ENCODE data around the gene VPS37C. TPM values are rescaled to one million over a fixed set of nuclear protein-coding genes. Genes with fewer than 3 reads are reported as not detected.
"Not testable (repeated sequence)": the region's sequence is repeated elsewhere in the genome, so short reads cannot be mapped to it uniquely, and the experiment has no call there.

The VPS37C gene
- total RNA-seq, 1 experiment from 2014 or later: 36.3 TPM

DNA sequence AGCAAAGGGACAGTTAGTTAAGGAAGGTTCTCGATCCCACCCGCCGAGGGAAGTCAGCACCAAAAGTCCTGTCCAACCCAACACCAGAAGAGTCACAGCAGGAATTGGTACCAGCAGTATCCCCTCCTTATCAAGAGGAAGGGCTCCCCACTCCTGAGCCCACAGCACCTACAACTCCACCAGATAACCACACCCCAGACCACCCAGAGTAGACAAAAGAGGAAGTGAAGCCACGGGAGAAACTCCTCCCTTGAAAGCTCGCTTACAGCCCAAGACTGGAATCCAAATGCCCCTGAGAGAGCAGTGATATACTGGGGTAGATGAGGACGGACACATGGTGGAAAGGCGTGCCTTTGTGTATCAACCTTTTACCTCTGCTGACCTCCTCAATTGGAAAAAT lies 66.2 kb downstream of the VPS37C start:
- ChIA-PET CTCF (no interaction called here), POLR2A (no interaction called here)
- Histone ChIP-seq H3K36me3 (ENCODE audit: control insufficient read depth, insufficient read depth, low read length) (no peaks in the 10 kb centered on the region), H3K4me1 (no peaks in the 10 kb centered on the region), H3K27me3 (replicated peaks; ENCODE audit: control insufficient read depth, insufficient read depth, low read length) (no peaks in the 10 kb centered on the region), H3K4me3 (ENCODE audit: low read depth, low read length) (no peak overlapping the region), H3K9me3 (no peaks in the 10 kb centered on the region)
- intact Hi-C loops (cut with micrococcal nuclease; ENCODE audit: unreplicated experiment): no loop called here
- no peaks in the 10 kb centered on the region for H3K4me1 Mint-ChIP-seq (ENCODE audit: low read depth, unreplicated experiment)
- no peak for DNase-seq
- no peak overlapping the region for H3K27ac Mint-ChIP-seq (ENCODE audit: unreplicated experiment)
- TF ChIP-seq, protein P1, sequence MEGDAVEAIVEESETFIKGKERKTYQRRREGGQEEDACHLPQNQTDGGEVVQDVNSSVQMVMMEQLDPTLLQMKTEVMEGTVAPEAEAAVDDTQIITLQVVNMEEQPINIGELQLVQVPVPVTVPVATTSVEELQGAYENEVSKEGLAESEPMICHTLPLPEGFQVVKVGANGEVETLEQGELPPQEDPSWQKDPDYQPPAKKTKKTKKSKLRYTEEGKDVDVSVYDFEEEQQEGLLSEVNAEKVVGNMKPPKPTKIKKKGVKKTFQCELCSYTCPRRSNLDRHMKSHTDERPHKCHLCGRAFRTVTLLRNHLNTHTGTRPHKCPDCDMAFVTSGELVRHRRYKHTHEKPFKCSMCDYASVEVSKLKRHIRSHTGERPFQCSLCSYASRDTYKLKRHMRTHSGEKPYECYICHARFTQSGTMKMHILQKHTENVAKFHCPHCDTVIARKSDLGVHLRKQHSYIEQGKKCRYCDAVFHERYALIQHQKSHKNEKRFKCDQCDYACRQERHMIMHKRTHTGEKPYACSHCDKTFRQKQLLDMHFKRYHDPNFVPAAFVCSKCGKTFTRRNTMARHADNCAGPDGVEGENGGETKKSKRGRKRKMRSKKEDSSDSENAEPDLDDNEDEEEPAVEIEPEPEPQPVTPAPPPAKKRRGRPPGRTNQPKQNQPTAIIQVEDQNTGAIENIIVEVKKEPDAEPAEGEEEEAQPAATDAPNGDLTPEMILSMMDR (IDR thresholded peaks at IDR 0.05; ENCODE audit: insufficient read depth in 1 of 2, low read depth in 1 of 2, low read length in 1 of 2, severe bottlenecking in 1 of 2, unreplicated experiment in 1 of 2): no peak
- no TSS peak for BruUV-seq (replicated peaks)
- H3K4me3 Mint-ChIP-seq (ENCODE audit: unreplicated experiment): no peak overlapping the region
- H3K27me3 Mint-ChIP-seq (ENCODE audit: insufficient read depth, unreplicated experiment): no peaks in the 10 kb centered on the region
- no peaks in the 10 kb centered on the region for H3K36me3 Mint-ChIP-seq (ENCODE audit: insufficient read depth, unreplicated experiment)
- no peaks in the 10 kb centered on the region for H3K9me3 Mint-ChIP-seq (ENCODE audit: unreplicated experiment)

DNA sequence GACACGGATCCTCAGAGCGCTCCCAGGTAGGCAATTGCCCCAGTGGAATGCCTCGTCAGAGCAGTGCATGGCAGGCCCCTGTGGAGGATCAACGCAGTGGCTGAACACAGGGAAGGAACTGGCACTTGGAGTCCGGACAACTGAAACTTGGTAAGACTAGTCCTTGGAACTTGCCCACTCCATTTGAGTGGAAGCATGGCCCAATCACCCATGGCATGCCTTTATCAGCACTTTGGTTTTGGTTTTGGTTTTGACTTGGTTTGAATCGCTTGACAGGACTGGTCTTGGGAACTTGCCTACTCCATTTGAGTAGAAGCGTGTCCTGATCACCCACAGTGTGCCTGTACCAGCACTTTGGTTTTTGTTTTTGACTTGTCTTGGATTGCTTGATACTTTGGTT lies 67.1 kb downstream of the VPS37C start:
- H3K9me3 ChIP-seq; H3K4me1 ChIP-seq; H3K4me3 ChIP-seq (ENCODE audit: low read depth, low read length); CTCF ChIA-PET; H3K4me3 Mint-ChIP-seq (ENCODE audit: unreplicated experiment); H3K27me3 ChIP-seq (replicated peaks; ENCODE audit: control insufficient read depth, insufficient read depth, low read length); intact Hi-C loops (cut with micrococcal nuclease; ENCODE audit: unreplicated experiment); H3K27ac Mint-ChIP-seq (ENCODE audit: unreplicated experiment); H3K36me3 Mint-ChIP-seq (ENCODE audit: insufficient read depth, unreplicated experiment); H3K4me1 Mint-ChIP-seq (ENCODE audit: low read depth, unreplicated experiment); H3K36me3 ChIP-seq (ENCODE audit: control insufficient read depth, insufficient read depth, low read length); DNase-seq; H3K27me3 Mint-ChIP-seq (ENCODE audit: insufficient read depth, unreplicated experiment); POLR2A ChIA-PET; BruUV-seq (replicated peaks); H3K9me3 Mint-ChIP-seq (ENCODE audit: unreplicated experiment): not testable (repeated sequence)

DNA sequence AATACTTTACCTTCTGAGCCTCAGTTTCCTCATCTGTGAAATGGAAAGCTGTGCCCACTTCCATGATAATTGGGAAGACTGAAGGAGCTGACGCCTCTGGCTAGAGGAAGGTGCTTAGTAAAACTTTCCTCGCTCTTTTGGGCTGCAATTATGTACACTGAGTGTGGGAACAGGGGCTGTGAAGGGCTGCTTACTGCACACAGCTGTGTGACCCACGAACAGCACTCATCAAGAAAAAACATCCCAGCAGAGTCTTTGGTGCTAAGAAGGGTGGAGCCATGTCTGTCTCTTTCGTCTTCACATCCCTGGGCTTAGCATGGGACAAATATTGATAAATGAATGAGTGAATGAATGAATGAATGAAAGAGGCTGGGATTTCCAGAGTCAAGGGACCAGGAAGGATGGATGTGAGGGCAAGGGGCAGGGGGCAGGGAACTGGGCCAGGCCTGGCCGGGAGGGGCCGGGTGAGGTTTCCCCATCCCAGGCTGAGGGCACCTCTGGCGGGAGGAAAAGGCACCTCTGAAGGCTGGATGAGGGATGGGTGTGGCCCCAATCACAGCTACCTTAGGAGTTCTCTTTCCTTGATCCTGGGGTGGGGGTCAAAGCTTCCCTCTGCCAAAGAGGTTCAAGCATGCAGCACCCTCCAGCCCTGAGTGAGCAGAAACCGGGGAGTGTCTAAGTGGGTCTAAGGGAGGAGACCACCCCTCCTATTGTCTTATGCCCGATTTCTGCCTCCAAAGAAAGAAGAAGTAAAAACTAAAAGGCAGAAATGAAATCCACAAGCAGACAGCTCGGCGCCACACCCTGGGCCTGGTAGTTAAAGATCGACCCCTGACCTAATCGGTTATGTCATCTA lies 68.1 kb downstream of the VPS37C start:
- Histone ChIP-seq H3K36me3 (ENCODE audit: control insufficient read depth, insufficient read depth, low read length) (no peaks in the 10 kb centered on the region), H3K27me3 (replicated peaks; ENCODE audit: control insufficient read depth, insufficient read depth, low read length) (no peaks in the 10 kb centered on the region), H3K9me3 (no peaks in the 10 kb centered on the region), H3K4me1 (no peaks in the 10 kb centered on the region), H3K4me3 (ENCODE audit: low read depth, low read length) (no peak overlapping the region)
- H3K27ac Mint-ChIP-seq (ENCODE audit: unreplicated experiment): no peak overlapping the region
- no peak for DNase-seq
- ChIA-PET CTCF (no interaction called here), POLR2A (no interaction called here)
- no peaks in the 10 kb centered on the region for H3K27me3 Mint-ChIP-seq (ENCODE audit: insufficient read depth, unreplicated experiment)
- no TSS peak for BruUV-seq (replicated peaks)
- no peaks in the 10 kb centered on the region for H3K4me1 Mint-ChIP-seq (ENCODE audit: low read depth, unreplicated experiment)
- no peaks in the 10 kb centered on the region for H3K36me3 Mint-ChIP-seq (ENCODE audit: insufficient read depth, unreplicated experiment)
- no peak overlapping the region for H3K4me3 Mint-ChIP-seq (ENCODE audit: unreplicated experiment)
- H3K9me3 Mint-ChIP-seq (ENCODE audit: unreplicated experiment): no peaks in the 10 kb centered on the region
- intact Hi-C loops (cut with micrococcal nuclease; ENCODE audit: unreplicated experiment): no loop called here
- TF ChIP-seq, protein P1 (IDR thresholded peaks at IDR 0.05; ENCODE audit: insufficient read depth in 1 of 2, low read depth in 1 of 2, low read length in 1 of 2, severe bottlenecking in 1 of 2, unreplicated experiment in 1 of 2): no peak
